ENCODE results near the gene KRT83. TPM values are rescaled to one million over a fixed set of nuclear protein-coding genes. Genes with fewer than 3 reads are reported as not detected.

The KRT83 gene
- polyA plus RNA-seq, 2 of the 4 experiments (the other 2 are of a cell fraction): 20.4 to 44.8 TPM

DNA sequence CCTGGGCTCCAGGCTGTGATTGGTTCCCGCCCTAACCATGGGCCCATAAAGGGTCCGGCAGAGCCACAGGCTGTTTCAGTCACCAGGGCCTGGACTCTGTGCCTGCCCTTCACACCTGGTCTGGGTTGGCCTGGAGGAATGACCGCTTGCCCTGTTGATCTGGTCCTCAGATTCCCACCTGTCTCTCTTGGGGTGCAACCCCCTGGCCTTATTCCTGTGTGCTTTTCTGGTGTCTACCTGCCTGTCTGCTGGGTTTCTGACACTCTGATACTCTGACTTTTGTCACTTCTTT is 2.9 kb upstream of the KRT83 start:
- WGBS (ENCODE audit: missing lambda C conversion rate): 100% methylated on average over 3 of the region's 3 CpGs
- no peak for FAIRE-seq
- H3K4me3 ChIP-seq: no peak overlapping the region
- TF ChIP-seq EHF (CRISPR knock-in tag; IDR thresholded peaks at IDR 0.05) (no peak), GATA3 (IDR thresholded peaks at IDR 0.05; ENCODE audit: borderline replicate concordance) (no peak), MAZ (IDR thresholded peaks at IDR 0.05; ENCODE audit: borderline replicate concordance, low read depth, low read length) (no peak), JUNB (IDR thresholded peaks at IDR 0.05) (no peak), RAD21 (conservative IDR thresholded peaks at IDR 0.05 in 1 of 2, IDR thresholded peaks at IDR 0.05 in 1 of 2) (no peak), NR3C1 (IDR thresholded peaks at IDR 0.05) (no peak)
- TF ChIP-seq, protein P1, sequence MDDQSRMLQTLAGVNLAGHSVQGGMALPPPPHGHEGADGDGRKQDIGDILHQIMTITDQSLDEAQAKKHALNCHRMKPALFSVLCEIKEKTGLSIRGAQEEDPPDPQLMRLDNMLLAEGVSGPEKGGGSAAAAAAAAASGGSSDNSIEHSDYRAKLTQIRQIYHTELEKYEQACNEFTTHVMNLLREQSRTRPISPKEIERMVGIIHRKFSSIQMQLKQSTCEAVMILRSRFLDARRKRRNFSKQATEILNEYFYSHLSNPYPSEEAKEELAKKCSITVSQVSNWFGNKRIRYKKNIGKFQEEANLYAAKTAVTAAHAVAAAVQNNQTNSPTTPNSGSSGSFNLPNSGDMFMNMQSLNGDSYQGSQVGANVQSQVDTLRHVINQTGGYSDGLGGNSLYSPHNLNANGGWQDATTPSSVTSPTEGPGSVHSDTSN (IDR thresholded peaks at IDR 0.05): no peak
- TF ChIP-seq, protein P2, sequence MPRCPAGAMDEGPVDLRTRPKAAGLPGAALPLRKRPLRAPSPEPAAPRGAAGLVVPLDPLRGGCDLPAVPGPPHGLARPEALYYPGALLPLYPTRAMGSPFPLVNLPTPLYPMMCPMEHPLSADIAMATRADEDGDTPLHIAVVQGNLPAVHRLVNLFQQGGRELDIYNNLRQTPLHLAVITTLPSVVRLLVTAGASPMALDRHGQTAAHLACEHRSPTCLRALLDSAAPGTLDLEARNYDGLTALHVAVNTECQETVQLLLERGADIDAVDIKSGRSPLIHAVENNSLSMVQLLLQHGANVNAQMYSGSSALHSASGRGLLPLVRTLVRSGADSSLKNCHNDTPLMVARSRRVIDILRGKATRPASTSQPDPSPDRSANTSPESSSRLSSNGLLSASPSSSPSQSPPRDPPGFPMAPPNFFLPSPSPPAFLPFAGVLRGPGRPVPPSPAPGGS (IDR thresholded peaks at IDR 0.05): no peak
- ATAC-seq: no peak
- peak overlapping the region; percentile 13 to 81; a peak in 4 of 6 replicates for H3K27ac ChIP-seq
- DNase-seq (ENCODE audit: low read depth in 1 of 2, low spot score in 1 of 2): no peak
- ChIA-PET CTCF (interaction anchor here (1.6 to 15.7 kb wide), 6 partner anchors 9 to 657 kb away, joined by 4 to 387 read pairs (median 49); partner anchors contain the start of gene KRT86), POLR2A (no interaction called here)
- H3K9me3 ChIP-seq: no peaks in the 10 kb centered on the region
- H3K4me2 ChIP-seq: no peak overlapping the region
- peaks cover 19% of the 10 kb centered on the region for H3K4me1 ChIP-seq

DNA sequence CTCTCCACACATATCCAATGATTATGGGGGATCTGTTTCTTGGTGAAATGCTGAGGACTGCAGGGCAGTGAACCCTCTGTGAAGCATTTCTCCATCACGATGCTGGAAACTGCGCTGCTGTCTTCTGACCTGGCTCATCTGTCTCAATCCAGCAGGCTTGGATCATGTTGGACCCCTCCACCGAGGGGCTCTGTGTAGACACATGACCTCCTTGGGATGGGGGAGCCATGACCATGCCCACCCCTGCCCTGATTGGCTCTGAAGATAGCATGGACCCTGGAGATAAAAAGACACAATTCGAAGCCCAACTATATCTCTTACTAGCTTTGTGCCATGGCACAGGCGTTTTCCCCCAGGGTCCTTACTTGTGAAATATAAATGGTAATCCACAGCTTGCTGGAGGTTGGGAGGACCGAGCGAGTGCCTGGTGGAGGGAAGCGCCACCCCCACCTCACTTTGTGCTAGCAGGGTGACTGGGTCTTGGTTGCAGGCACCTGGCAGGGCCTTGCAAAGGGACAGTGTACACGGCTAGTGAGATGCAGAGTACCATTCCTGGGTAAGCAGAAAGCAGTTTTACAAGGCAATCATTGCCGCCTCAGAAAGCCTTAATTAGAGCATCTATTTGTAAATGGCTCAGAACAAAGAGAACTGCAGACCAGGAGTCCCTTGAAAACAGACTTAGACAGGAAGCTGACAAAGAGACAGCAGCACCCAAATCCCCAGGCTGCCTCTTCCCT is 2.4 kb upstream of the KRT83 start:
- Histone ChIP-seq H3K4me1 (peaks cover 24% of the 10 kb centered on the region), H3K9me3 (no peaks in the 10 kb centered on the region), H3K27ac (peak overlapping the region; percentile 13 to 81; a peak in 4 of 6 replicates), H3K4me3 (no peak overlapping the region), H3K4me2 (no peak overlapping the region)
- ATAC-seq (no peak), FAIRE-seq (no peak), DNase-seq (ENCODE audit: low read depth in 1 of 2, low spot score in 1 of 2) (no peak)
- ChIA-PET CTCF (interaction anchor here (0.6 to 15.7 kb wide), 4 partner anchors 7 to 180 kb away, joined by 3 to 387 read pairs (median 110); partner anchors contain the start of gene KRT86), POLR2A (no interaction called here)
- 89% methylated on average over 10 of the region's 10 CpGs for WGBS (ENCODE audit: missing lambda C conversion rate)
- TF ChIP-seq RFX5 (IDR thresholded peaks at IDR 0.05): no peak
- TF ChIP-seq KDM1A (IDR thresholded peaks at IDR 0.05; ENCODE audit: low read depth): no peak
- TF ChIP-seq TP53 (CRISPR knock-in tag; IDR thresholded peaks at IDR 0.05): no peak

DNA sequence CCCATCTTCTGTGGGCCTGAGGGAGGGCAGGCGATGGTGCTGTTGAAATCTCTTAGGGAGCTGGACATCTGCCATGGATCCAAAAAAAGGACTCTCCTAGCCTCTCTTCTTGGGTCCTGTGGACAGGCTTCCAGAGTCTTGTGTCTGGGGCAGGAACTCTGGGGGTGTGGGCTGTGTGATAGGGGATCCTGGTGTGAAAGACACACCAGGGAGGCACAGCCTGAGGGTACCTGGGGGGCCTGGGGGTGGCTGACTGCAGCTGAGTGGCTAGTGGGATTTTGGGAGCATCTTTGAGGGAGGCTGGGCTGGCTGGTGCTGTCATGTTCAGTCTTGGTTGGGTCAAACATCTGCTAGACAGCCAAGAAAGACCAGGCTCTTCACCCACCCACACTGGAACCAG is 1.8 kb upstream of the KRT83 start:
- no peak for FAIRE-seq
- Histone ChIP-seq H3K4me1 (peaks cover 19% of the 10 kb centered on the region), H3K9me3 (no peaks in the 10 kb centered on the region), H3K4me2 (no peak overlapping the region), H3K4me3 (no peak overlapping the region), H3K27ac (peak overlapping the region; percentile 23 to 81; a peak in 5 of 6 replicates)
- no peak for TF ChIP-seq EHMT2 (IDR thresholded peaks at IDR 0.05; ENCODE audit: low read depth)
- TF ChIP-seq GATA3 (IDR thresholded peaks at IDR 0.05; ENCODE audit: borderline replicate concordance): no peak
- no peak for TF ChIP-seq HOXB5 (CRISPR knock-in tag; IDR thresholded peaks at IDR 0.05)
- no peak for TF ChIP-seq HOXA7 (CRISPR knock-in tag; IDR thresholded peaks at IDR 0.05)
- no peak for TF ChIP-seq MYC (IDR thresholded peaks at IDR 0.05; ENCODE audit: borderline replicate concordance, low read length)
- no peak for TF ChIP-seq HEYL (CRISPR knock-in tag; IDR thresholded peaks at IDR 0.05)
- no peak for TF ChIP-seq POLR2A (IDR thresholded peaks at IDR 0.05; ENCODE audit: low read length)
- TF ChIP-seq EP300 (IDR thresholded peaks at IDR 0.05): no peak
- TF ChIP-seq SMC3 (IDR thresholded peaks at IDR 0.05): no peak
- no peak for TF ChIP-seq CBX8 (IDR thresholded peaks at IDR 0.05)
- no peak for TF ChIP-seq BHLHE40 (IDR thresholded peaks at IDR 0.05; ENCODE audit: low read depth, low read length)
- TF ChIP-seq HOXB13 (CRISPR knock-in tag; IDR thresholded peaks at IDR 0.05; ENCODE audit: low read depth): no peak
- no peak for TF ChIP-seq NPAS2 (CRISPR knock-in tag; IDR thresholded peaks at IDR 0.05; ENCODE audit: borderline replicate concordance)
- TF ChIP-seq, protein P3, sequence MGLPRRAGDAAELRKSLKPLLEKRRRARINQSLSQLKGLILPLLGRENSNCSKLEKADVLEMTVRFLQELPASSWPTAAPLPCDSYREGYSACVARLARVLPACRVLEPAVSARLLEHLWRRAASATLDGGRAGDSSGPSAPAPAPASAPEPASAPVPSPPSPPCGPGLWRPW (IDR thresholded peaks at IDR 0.05): no peak
- ATAC-seq: no peak
- no peak for DNase-seq (ENCODE audit: low read depth in 1 of 2, low spot score in 1 of 2)
- ChIA-PET POLR2A (no interaction called here), CTCF (interaction anchor here (0.6 to 15.7 kb wide), 8 partner anchors 8 to 562 kb away, joined by 3 to 387 read pairs (median 4); partner anchors contain the start of gene KRT86)
- 64% methylated on average over 1 of the region's 1 CpG for WGBS (ENCODE audit: missing lambda C conversion rate)
